Dedifferentiated amniotic fluid mesenchymal stem cell (primary cell): ENCODE data around the gene BACH2.
A peak's percentile ranks its signal among the peaks of the same experiment; 100 is the strongest.
"Not testable (repeated sequence)": the region's sequence is repeated elsewhere in the genome, so short reads cannot be mapped to it uniquely, and the experiment has no call there.

ENCODE experiments used
- DNase-seq: peaks from one replicate; pipeline ENCODE4 v3.0.0-alpha.2; 2016; ENCODE audit errors: extremely low spot score

The BACH2 gene

GRCh38 chr6:90032489-90033212 lies 264.0 kb downstream of the BACH2 start:
- not testable (repeated sequence) for DNase-seq

DNA sequence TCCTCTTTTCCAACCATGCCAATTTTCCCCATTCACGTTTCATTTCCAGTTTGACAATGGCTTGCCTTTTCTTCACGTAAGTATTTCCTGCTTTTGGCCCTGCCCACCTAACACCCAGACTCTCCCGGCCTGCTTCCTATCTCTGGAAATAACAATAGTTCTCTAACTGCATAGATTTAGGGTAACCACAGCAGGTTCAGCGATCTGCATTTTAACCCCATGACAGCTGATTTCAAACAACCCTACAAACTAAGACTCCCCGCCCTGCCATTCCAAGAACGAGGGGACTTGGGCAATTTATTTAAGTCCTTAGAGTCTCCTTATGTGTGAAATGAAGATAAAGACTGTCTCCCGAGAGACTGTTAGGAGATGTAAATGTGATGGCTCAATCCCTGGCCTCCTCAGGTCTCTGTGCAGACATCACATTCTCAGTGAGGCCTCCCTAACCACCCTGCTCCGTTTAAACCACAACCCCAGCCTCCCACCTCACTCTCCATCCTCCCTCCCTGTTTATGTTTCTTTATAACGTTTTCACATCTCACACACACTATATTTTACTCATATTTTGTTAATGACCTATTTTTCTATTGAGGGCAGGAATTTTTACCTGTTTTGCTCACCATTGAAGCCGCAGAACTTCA lies 267.5 kb downstream of the BACH2 start:
- no peak for DNase-seq

DNA sequence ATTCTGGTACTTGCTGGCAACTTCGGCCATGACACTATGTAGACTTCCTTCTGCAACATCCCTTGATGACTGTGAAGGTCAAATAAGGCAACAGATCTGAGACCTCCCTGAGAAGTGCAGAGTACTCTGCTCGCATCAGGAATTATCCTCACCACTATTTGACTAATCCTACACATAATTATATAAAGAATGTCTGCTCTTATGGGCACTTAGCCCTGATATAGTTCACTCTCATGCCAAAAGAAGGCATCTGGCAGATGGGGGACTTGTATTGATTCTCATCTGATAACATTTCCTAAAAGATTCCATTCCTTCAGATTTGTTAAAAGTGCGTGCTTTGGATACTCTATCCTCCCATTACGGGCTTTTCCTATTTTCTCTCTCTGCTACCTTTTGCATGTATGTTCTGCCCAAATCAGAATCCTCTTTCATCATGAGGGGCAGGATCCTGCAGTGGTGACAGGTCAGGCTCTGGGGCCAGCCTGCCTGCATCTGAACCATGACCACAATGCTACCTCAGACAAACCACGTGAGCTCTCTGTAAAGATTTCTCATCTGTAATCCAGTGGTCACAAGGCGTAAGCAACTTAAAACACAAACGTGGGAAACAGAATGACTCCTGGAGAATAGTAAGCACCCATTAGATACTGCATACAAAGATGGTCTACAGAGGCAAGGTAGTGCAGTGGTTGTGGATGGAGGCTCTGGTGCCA lies 268.4 kb downstream of the BACH2 start:
- DNase-seq: no peak

DNA sequence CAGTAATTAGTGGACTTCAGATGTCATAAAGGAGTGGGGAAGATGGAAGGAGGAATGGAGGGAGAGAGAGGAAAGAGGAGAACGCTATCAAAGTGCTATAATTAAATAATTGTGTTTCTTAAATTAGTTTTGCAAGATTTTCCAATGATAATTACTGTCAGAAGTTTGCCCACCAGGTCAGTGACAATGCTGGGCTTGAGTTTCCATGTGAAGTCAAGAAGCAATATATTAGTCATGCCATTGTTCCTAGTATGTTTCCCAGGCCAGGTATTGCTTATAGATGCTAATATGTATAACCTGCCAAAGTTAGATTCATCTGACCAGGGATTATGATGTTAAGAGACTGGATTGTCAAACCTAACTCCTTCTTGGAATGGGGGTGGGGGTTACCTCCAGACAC lies 270.4 kb downstream of the BACH2 start:
- DNase-seq: no peak

- peak; percentile 57 for DNase-seq
These were observed 271.1 kb downstream of the BACH2 start for GRCh38 chr6:90025523-90026061.

DNA sequence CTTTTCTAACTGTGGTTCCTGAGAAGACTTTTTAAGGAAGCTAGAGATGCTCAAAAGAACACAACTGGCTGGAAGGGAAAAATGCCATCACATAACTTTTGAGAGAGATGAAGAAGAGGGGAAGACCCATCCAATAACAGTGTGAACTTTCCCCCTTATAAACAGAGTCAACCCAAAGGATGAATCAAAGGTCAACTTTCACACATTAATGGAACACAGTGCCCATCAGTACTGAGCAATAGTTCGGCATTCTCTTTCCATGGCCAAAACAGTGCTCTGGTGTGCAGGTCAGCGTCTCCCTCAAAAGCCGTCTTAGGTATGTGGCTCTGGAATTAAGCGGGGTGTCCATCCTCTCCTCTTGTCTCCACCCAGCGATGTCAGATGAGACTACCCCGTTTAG lies 272.0 kb downstream of the BACH2 start:
- DNase-seq: no peak

GRCh38 chr6:90021711-90022110 lies 274.9 kb downstream of the BACH2 start:
- DNase-seq: no peak

GRCh38 chr6:90020746-90021145 lies 275.9 kb downstream of the BACH2 start:
- DNase-seq: no peak

DNA sequence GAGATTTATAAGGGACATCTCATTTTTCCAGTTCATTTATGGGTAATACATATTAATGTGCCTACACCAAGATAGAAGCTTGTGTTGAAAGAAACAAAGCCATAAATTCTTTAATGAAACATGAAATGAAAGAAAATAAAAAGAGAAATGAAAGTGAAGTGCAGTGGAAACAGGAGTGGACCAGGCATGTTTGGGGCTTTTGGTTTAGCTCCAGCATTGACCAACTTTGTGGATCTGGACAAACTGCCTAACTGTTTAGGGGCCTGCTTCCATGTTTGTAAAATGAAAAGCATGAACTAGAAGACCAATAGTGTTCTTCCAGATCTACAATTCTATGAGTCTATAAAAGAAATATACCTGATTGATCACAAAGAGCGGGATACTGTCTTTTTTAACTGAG lies 277.4 kb downstream of the BACH2 start:
- no peak for DNase-seq

DNA sequence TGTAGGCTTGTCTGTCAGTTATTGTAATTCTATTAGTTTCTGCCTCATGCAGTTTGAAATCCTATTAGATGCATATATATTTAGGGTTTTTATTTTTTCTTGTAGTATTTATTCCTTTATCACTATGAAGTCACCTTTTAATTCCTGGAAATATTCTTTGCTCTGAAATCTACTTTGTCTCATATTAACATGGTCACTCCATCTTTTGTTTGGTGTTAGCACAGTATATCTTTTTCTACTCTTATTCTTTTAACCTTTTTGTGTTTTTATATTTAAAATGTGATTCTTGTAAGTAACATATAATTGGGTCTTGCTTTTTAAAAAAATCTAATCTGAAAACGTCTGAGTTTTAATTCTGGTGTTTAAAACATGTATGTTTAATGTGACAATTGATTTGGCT lies 280.8 kb downstream of the BACH2 start:
- DNase-seq: no peak

GRCh38 chr6:90008908-90009501 lies 287.6 kb downstream of the BACH2 start:
- no peak for DNase-seq

- no peak for DNase-seq
These were observed 288.3 kb downstream of the BACH2 start for GRCh38 chr6:90008189-90008907.

DNA sequence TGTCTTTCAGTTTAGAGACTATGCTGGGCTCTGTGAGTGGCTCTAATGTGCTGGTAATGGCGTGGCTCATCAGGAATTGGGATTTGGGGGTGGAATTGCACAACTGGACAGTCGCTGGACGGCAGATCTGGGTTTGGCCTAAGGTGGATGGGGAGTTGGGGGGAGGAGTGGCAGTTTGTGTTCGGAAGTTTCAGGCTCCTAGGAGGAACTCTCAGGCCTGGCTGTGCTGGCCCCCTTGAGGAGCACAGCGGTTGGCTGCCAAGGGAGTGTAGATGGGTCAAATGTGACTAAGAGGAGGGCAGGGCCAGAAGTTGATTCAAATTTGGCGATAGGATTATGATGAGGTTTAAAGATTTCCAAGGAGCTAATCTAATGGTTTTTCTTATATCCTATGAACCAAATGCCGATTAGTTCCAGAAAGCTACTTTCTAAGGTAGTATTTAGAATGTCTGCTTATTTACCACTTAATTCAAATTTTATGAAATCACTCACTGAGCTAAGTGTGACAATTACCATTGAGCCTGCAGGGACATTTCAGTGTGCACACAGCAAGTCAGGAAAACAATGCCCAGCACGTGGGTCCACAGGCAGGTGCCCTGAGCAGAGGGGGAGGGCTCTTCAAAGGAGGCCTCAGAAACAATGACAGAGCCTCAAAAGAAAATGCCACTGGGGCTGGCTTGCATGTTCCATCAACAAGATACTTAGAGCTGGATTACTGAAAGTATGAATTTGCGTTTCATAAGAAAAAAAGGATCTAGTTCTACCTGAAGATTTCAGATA lies 291.4 kb downstream of the BACH2 start:
- no peak for DNase-seq

- no peak for DNase-seq
These were observed 292.1 kb downstream of the BACH2 start for GRCh38 chr6:90004511-90004910.

GRCh38 chr6:90003941-90004340 lies 292.7 kb downstream of the BACH2 start:
- DNase-seq: no peak

DNA sequence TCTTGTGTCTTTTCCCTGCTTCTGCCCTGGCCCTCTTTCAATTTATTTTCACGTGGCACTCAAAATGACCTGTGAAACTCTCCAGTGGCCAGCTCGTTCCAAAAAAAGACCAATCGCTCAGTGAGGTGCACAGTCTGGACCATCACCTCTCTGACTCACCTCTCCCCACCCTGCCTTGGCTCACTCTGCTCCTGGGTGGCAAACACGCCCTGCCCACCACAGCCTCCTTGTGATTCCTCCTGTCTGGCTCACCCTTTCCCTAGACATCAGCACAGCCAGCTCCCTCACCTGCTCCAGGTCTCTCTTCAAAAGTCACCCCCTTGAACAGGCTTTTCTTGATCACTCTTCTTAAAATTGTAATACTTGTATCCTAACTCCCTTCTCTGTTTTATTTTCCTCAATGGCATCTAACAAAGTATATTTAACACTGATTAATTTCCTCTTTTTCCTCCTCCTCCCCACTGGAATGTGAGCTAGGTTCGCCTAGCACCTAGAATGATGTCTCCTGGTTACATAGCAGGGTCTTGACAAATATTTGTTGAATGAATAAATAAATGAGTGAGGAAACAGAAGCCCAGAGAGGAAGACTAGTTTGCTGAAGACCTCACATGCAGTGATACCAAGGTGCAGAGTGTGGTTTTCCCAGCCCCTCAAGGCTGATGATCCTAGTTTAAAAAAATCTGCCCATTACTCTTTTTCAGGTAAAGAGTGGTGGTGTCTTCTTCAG lies 293.4 kb downstream of the BACH2 start:
- no peak for DNase-seq

DNA sequence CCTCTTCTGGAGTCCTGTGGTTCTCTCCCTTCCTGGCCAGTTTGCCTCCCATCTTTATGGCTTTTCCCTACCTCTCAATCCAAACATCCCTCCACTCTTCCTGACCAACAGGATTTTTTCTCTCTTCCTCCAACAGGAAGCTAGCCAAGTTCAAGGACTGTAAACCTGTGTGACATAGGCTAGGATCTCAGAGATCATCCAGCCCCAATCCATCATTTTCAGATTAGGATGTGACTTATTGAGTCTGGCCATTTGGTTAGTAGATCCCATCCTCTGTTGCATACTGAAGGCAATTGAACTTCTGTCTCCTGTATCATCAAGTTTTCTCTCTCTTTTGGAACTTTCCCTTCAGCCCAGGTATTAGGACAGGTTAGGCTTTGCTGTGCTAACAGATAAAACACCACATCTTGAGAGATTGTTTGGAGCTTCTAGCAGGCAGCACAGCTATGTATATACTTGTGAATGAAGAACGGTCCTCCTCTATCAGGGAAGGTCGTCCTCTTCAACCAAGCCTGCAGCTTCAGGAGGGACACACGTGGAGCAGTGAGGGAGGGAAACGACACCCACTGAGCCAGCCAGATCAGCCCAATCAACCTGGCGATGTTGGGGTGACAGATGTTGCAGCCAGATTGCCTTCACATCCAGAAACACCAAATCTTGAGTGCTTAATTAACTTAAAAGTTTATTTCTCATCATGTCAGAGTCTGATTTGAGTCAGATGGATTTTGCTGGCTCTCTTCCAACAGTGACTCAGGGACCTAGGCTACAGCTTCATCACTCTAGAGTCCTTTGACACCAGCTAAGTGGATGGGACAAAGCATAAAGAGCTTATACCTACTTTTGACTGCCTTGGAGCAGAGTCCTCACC lies 295.5 kb downstream of the BACH2 start:
- DNase-seq: no peak

DNA sequence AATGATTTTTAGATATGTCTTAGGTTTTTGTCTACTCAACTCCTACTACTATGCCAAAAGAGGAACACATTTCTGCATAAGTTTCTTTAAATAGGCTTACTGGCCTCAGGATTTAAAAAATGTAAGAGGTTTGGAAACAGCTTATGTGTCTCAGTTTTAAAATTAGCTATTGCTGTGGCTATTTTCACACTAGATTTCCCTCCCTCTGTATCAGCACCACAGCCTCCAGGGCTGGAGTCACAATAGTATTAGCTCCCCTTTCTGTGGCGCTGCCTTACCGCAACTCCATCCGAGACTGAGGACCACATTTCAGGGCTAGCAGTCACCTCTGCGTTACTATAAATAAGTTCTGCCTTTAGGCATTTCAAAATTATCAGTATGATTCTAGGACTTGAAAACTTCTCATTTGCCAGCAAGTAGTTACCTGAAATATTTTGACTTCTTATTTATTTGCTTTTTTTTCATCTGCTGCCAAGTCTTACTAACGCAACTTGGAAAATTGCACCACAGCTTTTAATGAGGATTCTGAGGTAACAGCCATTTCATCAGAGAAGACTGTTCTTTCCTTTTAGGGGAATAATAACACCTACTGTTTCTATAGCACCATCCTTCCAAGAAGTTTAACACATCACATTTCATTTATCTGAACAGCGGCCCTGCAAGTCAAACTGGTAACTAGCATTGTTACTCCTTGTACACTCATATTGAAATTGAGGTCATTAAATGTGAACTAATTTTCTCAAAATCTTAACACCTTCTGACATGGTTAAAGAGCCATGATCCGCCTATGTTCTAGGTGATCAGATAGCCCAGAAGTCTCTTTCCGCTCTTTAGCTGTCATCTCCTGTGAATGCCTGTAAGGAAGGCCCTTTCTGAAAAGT lies 296.5 kb downstream of the BACH2 start:
- no peak for DNase-seq
